Mesenchymal stem cell (in vitro differentiated cells and primary cell): Measurements from ENCODE around the gene VEGFA.
"Not testable (repeated sequence)": the region's sequence is repeated elsewhere in the genome, so short reads cannot be mapped to it uniquely, and the experiment has no call there.

Experiments used
- DNase-seq: peaks from one replicate; pipeline ENCODE4 v3.0.0-alpha.2; 2013
- H2AFZ ChIP-seq: one replicate; pipeline ENCODE4 v1.6.1; 2013; ENCODE audit warnings: low read depth, mild to moderate bottlenecking, control low read depth, inconsistent platforms, low read length, moderate library complexity
- H2AK5ac ChIP-seq: 2 replicates; pipeline ENCODE4 v1.6.1; 2013; ENCODE audit warnings: low read length, moderate library complexity, mild to moderate bottlenecking, inconsistent platforms; ENCODE audit not compliant: severe bottlenecking
- H2BK120ac ChIP-seq: one replicate; pipeline ENCODE4 v1.6.1; 2013; ENCODE audit warnings: low read depth, mild to moderate bottlenecking, inconsistent platforms, low read length, moderate library complexity
- H2BK12ac ChIP-seq, 2 experiments: one replicate each; pipeline ENCODE4 v1.6.1; 2013; ENCODE audit warnings: inconsistent platforms in 2 of 2, low read length in 2 of 2, mild to moderate bottlenecking in 2 of 2, moderate library complexity in 2 of 2, control low read depth in 1 of 2
- H2BK15ac ChIP-seq: one replicate; pipeline ENCODE4 v1.6.1; 2013; ENCODE audit warnings: mild to moderate bottlenecking, low read depth, inconsistent platforms; ENCODE audit not compliant: poor library complexity, severe bottlenecking
- H2BK5ac ChIP-seq: 2 replicates; pipeline ENCODE4 v1.6.1; 2013; ENCODE audit warnings: low read depth, mild to moderate bottlenecking, low read length, control low read depth, inconsistent platforms; ENCODE audit not compliant: poor library complexity, severe bottlenecking
- H3K14ac ChIP-seq, 2 experiments: one replicate each; pipeline ENCODE4 v1.6.1; 2013; ENCODE audit warnings: inconsistent platforms in 2 of 2, low read length in 2 of 2, control low read depth in 1 of 2, mild to moderate bottlenecking in 1 of 2, moderate library complexity in 1 of 2
- H3K18ac ChIP-seq, 2 experiments: one replicate each; pipeline ENCODE4 v1.6.1; 2013; ENCODE audit warnings: inconsistent platforms in 2 of 2, low read length in 2 of 2, control low read depth in 1 of 2, low read depth in 1 of 2, mild to moderate bottlenecking in 1 of 2
- H3K23ac ChIP-seq, 2 experiments: one replicate each; pipeline ENCODE4 v1.6.1; 2013; ENCODE audit warnings: inconsistent platforms in 2 of 2, low read length in 2 of 2, mild to moderate bottlenecking in 2 of 2, moderate library complexity in 2 of 2, control low read depth in 1 of 2
- H3K27ac ChIP-seq: 2 replicates; pipeline ENCODE4 v1.5.1; 2013; ENCODE audit warnings: mild to moderate bottlenecking, moderate library complexity, low read length, control low read depth, inconsistent platforms; ENCODE audit not compliant: poor library complexity, severe bottlenecking
- H3K27me3 ChIP-seq, 2 experiments: 2 replicates each; pipeline versions ENCODE4 v1.6.1 to v1.7.0; 2013; ENCODE audit warnings: low read length in 2 of 2, mild to moderate bottlenecking in 2 of 2, moderate library complexity in 2 of 2, control low read depth in 1 of 2, inconsistent platforms in 1 of 2; ENCODE audit not compliant: control insufficient read depth in 1 of 2, insufficient read depth in 1 of 2
- H3K36me3 ChIP-seq, 2 experiments: 2 replicates each; pipeline versions ENCODE4 v1.6.1 to v1.7.0; 2013; ENCODE audit warnings: low read length in 2 of 2, control low read depth in 1 of 2, inconsistent platforms in 1 of 2, low read depth in 1 of 2, mild to moderate bottlenecking in 1 of 2; ENCODE audit not compliant: insufficient read depth in 2 of 2, control insufficient read depth in 1 of 2
- H3K4ac ChIP-seq, 2 experiments: one replicate each; pipeline ENCODE4 v1.6.1; 2013; ENCODE audit warnings: inconsistent platforms in 2 of 2, low read length in 2 of 2, mild to moderate bottlenecking in 2 of 2, moderate library complexity in 2 of 2, control low read depth in 1 of 2, low read depth in 1 of 2
- H3K4me1 ChIP-seq: 2 replicates; pipeline ENCODE4 v1.6.1; 2013; ENCODE audit warnings: low read depth, low read length, control low read depth; ENCODE audit not compliant: control insufficient read depth, insufficient read depth
- H3K4me2 ChIP-seq: 2 replicates; pipeline ENCODE4 v1.6.1; 2013; ENCODE audit warnings: low read length, mild to moderate bottlenecking, inconsistent platforms; ENCODE audit not compliant: poor library complexity, severe bottlenecking
- H3K4me3 ChIP-seq, 2 experiments: 2 replicates each; pipeline versions ENCODE4 v1.5.1 to v1.7.0; 2013; ENCODE audit warnings: low read length in 2 of 2, mild to moderate bottlenecking in 2 of 2, control low read depth in 1 of 2, low read depth in 1 of 2; ENCODE audit not compliant: insufficient read depth in 1 of 2
- H3K79me1 ChIP-seq: replicated peaks from 2 replicates; pipeline ENCODE4 v1.6.1; 2013; ENCODE audit warnings: mild to moderate bottlenecking, control low read depth, low read length, inconsistent platforms; ENCODE audit not compliant: poor library complexity, severe bottlenecking
- H3K9ac ChIP-seq: 2 replicates; pipeline ENCODE4 v1.7.0; 2013; ENCODE audit warnings: mild to moderate bottlenecking, low read length, moderate library complexity
- H3K9me3 ChIP-seq: 2 replicates; pipeline ENCODE4 v1.7.0; 2013; ENCODE audit warnings: mild to moderate bottlenecking, low read length; ENCODE audit not compliant: control insufficient read depth
- H4K8ac ChIP-seq: one replicate; pipeline ENCODE4 v1.6.1; 2013; ENCODE audit warnings: inconsistent platforms, mild to moderate bottlenecking, low read length, moderate library complexity
- H4K91ac ChIP-seq: one replicate; pipeline ENCODE4 v1.6.1; 2013; ENCODE audit warnings: mild to moderate bottlenecking, low read length, inconsistent platforms
- WGBS: methylation state at CpG from one replicate; pipeline ENCODE4 v1.1.7; 2013; ENCODE audit warnings: mixed read lengths; 5-methylcytosine and 5-hydroxymethylcytosine counted together

VEGFA gene

DNA sequence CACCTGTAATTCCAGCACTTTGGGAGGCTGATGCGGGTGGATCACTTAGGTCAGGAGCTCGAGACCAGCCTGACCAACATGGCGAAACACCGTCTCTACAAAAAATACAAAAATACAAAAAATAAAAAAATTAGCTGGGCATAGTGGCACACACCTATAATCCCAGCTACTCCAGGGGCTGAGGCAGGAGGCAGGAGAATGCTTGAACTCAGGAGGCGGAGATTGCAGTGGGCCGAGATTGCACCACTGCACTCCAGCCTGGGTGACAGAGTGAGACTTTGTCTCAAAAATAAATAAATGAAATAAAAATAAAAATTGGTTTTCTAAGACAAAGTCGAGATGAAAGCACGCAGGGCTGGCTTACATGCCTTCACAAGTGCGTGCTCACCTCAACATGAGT, 49.0 kb downstream of the VEGFA start:
- H3K36me3 ChIP-seq, H3K27ac ChIP-seq, H3K14ac ChIP-seq, H3K9me3 ChIP-seq, H3K9ac ChIP-seq, H3K4me3 ChIP-seq, DNase-seq, H3K4me1 ChIP-seq, H3K23ac ChIP-seq, H3K18ac ChIP-seq, H2BK5ac ChIP-seq, H3K4ac ChIP-seq, H2BK12ac ChIP-seq, H2AFZ ChIP-seq, H4K8ac ChIP-seq, H4K91ac ChIP-seq, H2BK15ac ChIP-seq, H2BK120ac ChIP-seq, H2AK5ac ChIP-seq, H3K4me2 ChIP-seq, H3K79me1 ChIP-seq: not testable (repeated sequence)
- 96% methylated on average over 7 of the region's 9 CpGs for WGBS
- peaks cover 0 to 28% of the 10 kb centered on the region in 2 experiments for H3K27me3 ChIP-seq

DNA sequence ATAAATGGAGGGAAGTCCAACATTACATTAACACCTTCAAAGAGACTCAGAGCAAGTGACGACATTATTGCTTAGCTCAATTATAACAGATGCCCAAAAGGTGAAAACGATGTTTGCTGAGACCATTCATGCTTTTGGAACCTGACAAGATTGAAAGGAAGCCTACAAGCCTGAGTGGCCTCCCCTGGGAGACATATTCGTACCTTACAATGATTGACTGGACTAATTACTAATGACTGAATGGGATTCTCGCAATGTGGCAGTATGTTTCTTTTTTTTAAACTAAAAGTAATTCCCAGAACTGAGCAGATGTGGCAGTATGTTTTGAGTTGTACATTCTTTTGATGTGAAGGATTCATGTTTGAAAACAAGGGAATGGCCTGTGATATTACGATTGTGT, 49.9 kb downstream of the VEGFA start:
- peaks cover 0 to 34% of the 10 kb centered on the region in 2 experiments for H3K27me3 ChIP-seq
- DNase-seq: no peak
- H2AK5ac ChIP-seq: no peak overlapping the region
- no peaks in the 10 kb centered on the region for H3K9me3 ChIP-seq
- H2BK120ac ChIP-seq: no peak overlapping the region
- 78% methylated on average over 5 of the region's 5 CpGs for WGBS
- no peak overlapping the region for H2BK5ac ChIP-seq
- no peak overlapping the region for H4K91ac ChIP-seq
- no peak overlapping the region for H2AFZ ChIP-seq
- H2BK15ac ChIP-seq: no peak overlapping the region
- no peak overlapping the region for H4K8ac ChIP-seq
- no peak overlapping the region for H3K14ac ChIP-seq
- H3K18ac ChIP-seq: no peak overlapping the region
- H2BK12ac ChIP-seq: no peak overlapping the region
- H3K4ac ChIP-seq: no peak overlapping the region
- no peaks in the 10 kb centered on the region for H3K36me3 ChIP-seq
- peaks cover 12% of the 10 kb centered on the region for H3K4me1 ChIP-seq
- H3K9ac ChIP-seq: no peak overlapping the region
- H3K23ac ChIP-seq: no peak overlapping the region
- no peak overlapping the region for H3K4me2 ChIP-seq
- no peaks in the 10 kb centered on the region for H3K79me1 ChIP-seq
- no peak overlapping the region for H3K4me3 ChIP-seq
- H3K27ac ChIP-seq: no peak overlapping the region

DNA sequence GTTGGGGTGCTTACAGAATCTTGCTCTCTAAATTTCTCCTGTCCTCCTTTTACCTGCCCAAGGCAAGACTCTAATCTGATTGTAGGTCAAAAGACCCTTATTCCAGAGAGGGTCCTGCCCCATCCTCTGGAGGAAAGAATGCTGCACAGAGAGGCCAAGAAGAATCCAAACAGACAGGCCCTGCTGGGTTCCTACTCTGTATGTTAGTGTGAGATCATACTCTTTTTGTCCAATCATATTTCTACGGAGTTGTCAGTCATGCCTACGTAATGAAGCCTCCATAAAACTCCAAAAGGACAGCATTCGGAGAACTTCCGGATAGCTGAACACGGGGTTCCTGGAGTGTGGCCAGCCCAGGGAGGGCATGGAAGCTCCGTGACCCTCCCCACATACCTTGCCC, 50.5 kb downstream of the VEGFA start:
- Histone ChIP-seq H3K4ac (no peak overlapping the region), H3K36me3 (no peaks in the 10 kb centered on the region)

DNA sequence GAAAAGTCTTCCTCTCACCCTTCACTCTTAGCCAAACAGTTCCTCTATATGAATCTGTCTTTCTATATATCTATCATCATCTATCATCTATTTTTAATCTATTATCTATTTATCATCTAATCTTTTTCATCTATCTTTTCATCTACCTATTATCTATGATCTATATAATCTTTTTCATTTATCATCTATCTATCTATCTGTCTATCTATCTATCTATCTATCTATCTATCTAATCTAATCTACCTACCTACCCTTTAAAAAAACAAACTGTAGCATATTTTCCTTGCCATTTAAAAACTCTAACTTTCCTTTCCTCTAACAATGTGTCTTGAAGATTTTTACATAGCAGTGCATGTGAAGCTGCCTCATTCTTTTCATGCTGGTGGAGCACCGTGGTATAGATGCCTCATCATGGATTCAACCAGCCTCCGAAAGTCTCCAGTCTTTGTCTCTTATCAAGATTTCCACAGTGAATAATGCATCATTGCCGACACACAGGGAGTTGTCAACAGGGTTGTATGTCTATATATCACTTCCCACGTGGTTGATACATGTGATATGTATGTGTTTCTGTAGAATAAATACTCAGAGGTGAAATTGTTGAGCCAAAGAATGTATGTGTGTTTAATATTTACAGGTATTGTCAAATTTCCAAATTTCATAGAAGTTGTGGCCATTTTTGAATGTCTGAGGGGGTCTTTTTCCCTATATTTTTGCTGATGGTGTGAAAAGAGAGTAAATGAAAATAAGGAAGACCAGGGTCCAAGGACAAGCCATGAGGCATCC, 51.3 kb downstream of the VEGFA start:
- no peak overlapping the region for H3K9ac ChIP-seq
- H4K91ac ChIP-seq: no peak overlapping the region
- no peaks in the 10 kb centered on the region for H3K9me3 ChIP-seq
- no peak overlapping the region for H3K27ac ChIP-seq
- no peak overlapping the region for H2BK12ac ChIP-seq
- no peak overlapping the region for H3K18ac ChIP-seq
- H3K27me3 ChIP-seq: peaks cover 0 to 39% of the 10 kb centered on the region in 2 experiments
- DNase-seq: no peak
- no peak overlapping the region for H2AK5ac ChIP-seq
- peaks cover 21% of the 10 kb centered on the region for H3K4me1 ChIP-seq
- no peak overlapping the region for H2BK15ac ChIP-seq
- H3K4ac ChIP-seq: no peak overlapping the region
- H3K23ac ChIP-seq: no peak overlapping the region
- H2BK5ac ChIP-seq: no peak overlapping the region
- H3K4me3 ChIP-seq: no peak overlapping the region
- H3K36me3 ChIP-seq: no peaks in the 10 kb centered on the region
- H2BK120ac ChIP-seq: no peak overlapping the region
- H4K8ac ChIP-seq: no peak overlapping the region
- 75% methylated on average over 4 of the region's 4 CpGs for WGBS
- no peaks in the 10 kb centered on the region for H3K79me1 ChIP-seq
- no peak overlapping the region for H2AFZ ChIP-seq
- H3K4me2 ChIP-seq: no peak overlapping the region
- no peak overlapping the region for H3K14ac ChIP-seq

More for the DNA sequence above, 50.5 kb downstream of the VEGFA start:
- Histone ChIP-seq H3K23ac (no peak overlapping the region), H3K27ac (no peak overlapping the region), H3K4me3 (no peak overlapping the region), H2BK12ac (no peak overlapping the region), H3K4me1 (peaks cover 17% of the 10 kb centered on the region), H3K4me2 (no peak overlapping the region), H3K79me1 (no peaks in the 10 kb centered on the region), H3K27me3 (peaks cover 0 to 34% of the 10 kb centered on the region in 2 experiments), H2AFZ (no peak overlapping the region), H3K9me3 (no peaks in the 10 kb centered on the region), H3K18ac (no peak overlapping the region), H3K9ac (no peak overlapping the region), H4K91ac (no peak overlapping the region), H3K14ac (no peak overlapping the region), H2BK15ac (no peak overlapping the region), H2BK5ac (no peak overlapping the region), H4K8ac (no peak overlapping the region), H2AK5ac (no peak overlapping the region), H2BK120ac (no peak overlapping the region)
- no peak for DNase-seq
- 86% methylated on average over 5 of the region's 6 CpGs for WGBS
